Caki2 (cell line): Measurements from ENCODE around the gene HSPG2. TPM values are rescaled to one million over a fixed set of nuclear protein-coding genes. Genes with fewer than 3 reads are reported as not detected.

Experiments
- DNase-seq: peaks from one replicate; pipeline ENCODE4 v3.0.0-alpha.2; 2015; ENCODE audit warnings: low read depth
- in situ Hi-C: cut with HindIII; loops from 2 replicates; pipeline ENCODE4 v1.10.0; 2016; ENCODE audit warnings: low sequenced_read_pairs, low pct_unique_long_range_greater_than_20kb, mixed read lengths
- total RNA-seq: library from RNA; depleted of rRNA; stranded (reverse); fragments of >200 nt; shearing (Covaris generic); gene quantifications from 2 replicates; pipeline ENCODE4 v1.2.3, GENCODE V29; 2014; ENCODE audit warnings: low replicate concordance

Gene HSPG2
- total RNA-seq, 1 experiment from 2014 or later, result 80.2 TPM

GRCh38 chr1:21861602-21862429 is 75.3 kb downstream of the HSPG2 start:
- in situ Hi-C loops, result no loop called here
- peak; percentile 37 for DNase-seq

- DNase-seq, result no peak
- in situ Hi-C loops, result no loop called here
Observed at GRCh38 chr1:21860971-21861370, 76.1 kb downstream of the HSPG2 start.

GRCh38 chr1:21859669-21860179 is 77.4 kb downstream of the HSPG2 start:
- in situ Hi-C loops, result no loop called here
- DNase-seq, result no peak

GRCh38 chr1:21857840-21858670 is 79.1 kb downstream of the HSPG2 start:
- in situ Hi-C loops, result no loop called here
- no peak for DNase-seq

GRCh38 chr1:21857142-21857839 is 79.8 kb downstream of the HSPG2 start:
- in situ Hi-C loops, result no loop called here
- DNase-seq, result no peak

- DNase-seq, result no peak
- in situ Hi-C loops, result no loop called here
Observed at GRCh38 chr1:21855257-21856096, 81.6 kb downstream of the HSPG2 start.

GRCh38 chr1:21854751-21855131 is 82.4 kb downstream of the HSPG2 start:
- in situ Hi-C loops, result no loop called here
- no peak for DNase-seq

- in situ Hi-C loops, result no loop called here
Observed at GRCh38 chr1:21854090-21854750, 82.9 kb downstream of the HSPG2 start.

GRCh38 chr1:21853131-21853427 is 84.0 kb downstream of the HSPG2 start:
- DNase-seq, result no peak
- in situ Hi-C loops, result no loop called here

More at GRCh38 chr1:21854090-21854750, 82.9 kb downstream of the HSPG2 start:
- no peak for DNase-seq

- DNase-seq, result no peak
- in situ Hi-C loops, result no loop called here
Observed at GRCh38 chr1:21852282-21853130, 84.6 kb downstream of the HSPG2 start.

- in situ Hi-C loops, result no loop called here
- no peak for DNase-seq
Observed at GRCh38 chr1:21851430-21852250, 85.5 kb downstream of the HSPG2 start.

GRCh38 chr1:21849909-21850576 is 87.1 kb downstream of the HSPG2 start:
- in situ Hi-C loops, result no loop called here
- no peak for DNase-seq

- DNase-seq, result no peak
- in situ Hi-C loops, result no loop called here
Observed at GRCh38 chr1:21848524-21849174, 88.5 kb downstream of the HSPG2 start.

GRCh38 chr1:21847223-21848205 is 89.6 kb downstream of the HSPG2 start:
- no peak for DNase-seq
- in situ Hi-C loops, result no loop called here
